ENCODE measurements around the gene EEPD1.

The EEPD1 gene

DNA sequence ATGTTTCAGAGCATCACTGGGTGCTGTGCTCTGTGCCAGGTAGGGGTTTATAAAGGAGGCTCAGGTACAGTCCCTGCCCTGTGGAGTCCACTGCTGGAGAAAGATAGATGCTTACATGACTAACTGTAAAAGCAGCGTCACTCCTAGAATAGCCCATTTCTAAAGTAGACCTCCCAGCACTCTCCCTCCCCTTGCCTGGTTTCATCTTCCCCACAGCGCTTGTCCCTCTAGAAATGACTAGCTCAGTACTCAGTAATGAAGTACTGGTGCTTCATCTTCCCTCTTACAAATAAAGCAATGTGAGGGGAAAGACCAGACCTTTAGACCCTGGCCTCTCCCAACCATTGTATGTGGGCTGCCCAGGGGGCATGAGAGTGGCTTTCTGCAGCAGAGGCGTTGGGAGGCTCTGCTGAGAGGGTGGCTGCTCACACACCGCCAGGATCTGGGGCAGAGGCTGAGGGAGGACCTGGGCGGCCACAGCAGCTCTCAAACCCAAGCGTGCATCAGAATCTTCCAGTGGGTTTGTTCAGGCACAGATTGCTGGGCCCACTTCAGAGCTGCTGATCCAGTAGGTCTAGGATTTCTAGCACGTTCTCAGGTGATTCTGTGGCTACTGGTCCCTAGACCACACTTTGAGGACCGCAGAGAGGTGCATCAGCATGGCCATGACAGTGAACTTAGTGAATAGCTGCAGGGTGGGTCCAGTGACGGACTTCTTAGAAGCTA lies 126.3 kb downstream of the EEPD1 start:
- no peak for DNase-seq (ENCODE audit: low read depth in 1 of 2, low spot score in 1 of 2)

DNA sequence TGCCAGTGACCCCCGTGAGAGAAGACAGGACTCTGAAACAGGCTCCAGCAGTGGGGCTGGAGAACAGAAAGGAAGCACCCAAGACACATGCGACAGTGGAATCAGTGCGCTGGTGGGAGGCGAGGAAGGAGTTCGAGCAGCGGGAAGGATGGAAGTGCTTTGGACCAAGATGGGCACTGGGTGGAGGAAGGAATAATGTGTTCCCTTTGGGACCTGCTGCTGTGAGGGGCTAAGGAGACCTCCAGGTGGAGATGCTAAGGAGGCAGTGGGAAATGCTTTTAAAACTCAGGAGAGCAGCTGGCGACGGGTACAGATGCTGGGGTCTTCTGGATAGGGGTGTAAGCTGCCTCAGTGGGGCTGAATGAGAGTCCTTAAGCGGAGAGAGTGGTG lies 126.9 kb downstream of the EEPD1 start:
- DNase-seq (ENCODE audit: low read depth in 1 of 2, low spot score in 1 of 2), result no peak

DNA sequence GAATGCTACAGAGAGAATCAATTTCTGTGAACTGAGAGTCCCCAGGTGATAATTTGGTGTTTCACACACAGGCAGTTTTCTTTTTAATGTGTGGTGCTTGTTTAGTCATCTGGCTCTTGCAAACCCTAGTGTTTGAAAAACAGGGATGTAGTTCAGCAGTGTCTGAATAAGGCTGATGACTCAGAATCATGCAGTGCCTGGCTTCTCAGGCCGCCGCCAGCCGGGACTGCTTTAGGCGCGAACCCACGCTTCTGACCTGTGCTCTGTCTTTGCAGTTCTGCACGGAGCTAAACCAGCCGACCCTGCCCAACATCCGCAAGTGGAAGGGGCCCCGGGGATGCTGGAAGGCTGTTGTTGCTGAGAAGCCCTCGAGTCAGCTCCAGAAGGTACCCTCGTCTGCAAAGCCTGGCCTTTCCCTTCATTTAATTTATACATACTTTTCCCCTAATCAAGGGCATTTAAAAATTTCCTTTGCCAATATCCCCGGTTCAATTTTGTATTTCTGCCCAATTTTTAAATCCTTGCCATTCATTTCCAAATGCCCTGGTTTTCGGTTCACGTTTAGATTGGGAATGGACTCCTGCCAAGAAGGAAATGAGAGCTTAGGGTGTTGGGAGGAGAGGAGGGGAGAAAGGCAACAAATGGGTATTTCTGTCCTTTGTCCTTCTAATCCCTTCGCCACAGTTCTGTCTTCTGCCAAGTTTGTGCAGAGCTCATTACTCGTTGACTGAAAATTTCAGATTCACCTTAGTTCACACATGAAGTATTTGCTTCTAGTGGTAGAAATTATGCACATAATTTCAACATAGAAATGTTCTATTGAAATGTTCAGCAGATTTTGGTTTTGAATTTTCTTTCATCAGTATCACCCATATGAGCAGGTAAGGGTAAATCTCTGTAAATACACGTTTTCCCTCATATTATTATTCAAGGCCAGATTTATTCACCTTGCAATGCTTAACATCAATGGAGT lies 128.1 kb downstream of the EEPD1 start:
- DNase-seq (ENCODE audit: low read depth in 1 of 2, low spot score in 1 of 2), result no peak

DNA sequence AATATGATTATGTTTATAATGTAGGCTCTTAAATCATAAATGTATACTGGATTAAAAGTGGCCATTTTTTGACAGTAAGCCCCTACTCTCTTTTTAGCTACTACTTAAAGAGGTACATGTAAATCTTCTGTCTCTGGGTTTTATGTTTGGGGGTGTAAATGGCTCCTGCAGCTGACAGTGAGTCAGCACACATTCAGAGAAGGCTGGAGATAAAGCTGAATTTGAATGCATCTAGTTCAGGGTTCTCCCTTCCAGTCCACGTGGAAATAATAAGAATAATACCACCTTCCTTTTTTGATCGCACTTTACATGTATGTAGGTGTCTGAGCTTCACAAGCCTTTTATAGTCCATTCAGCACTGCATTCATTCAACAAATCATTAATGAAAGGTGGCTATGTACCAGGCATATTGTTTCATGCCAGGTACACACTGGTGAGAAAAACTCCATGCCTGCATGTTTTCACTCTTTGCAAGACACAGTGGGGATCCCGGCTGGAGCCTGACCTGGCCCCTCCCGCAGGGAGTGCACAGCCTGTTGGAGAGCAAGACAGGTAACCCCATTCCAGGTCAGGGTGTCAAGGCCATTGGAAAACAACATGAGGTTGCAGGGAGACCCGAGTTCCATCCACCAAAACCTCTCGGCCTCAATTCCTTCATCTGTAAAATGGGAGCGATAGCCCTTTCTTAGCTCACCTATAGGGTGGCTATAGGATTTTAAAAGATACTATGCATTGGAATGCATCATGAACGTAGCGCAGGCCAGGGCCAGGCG lies 129.1 kb downstream of the EEPD1 start:
- DNase-seq (ENCODE audit: low read depth in 1 of 2, low spot score in 1 of 2), result no peak

DNA sequence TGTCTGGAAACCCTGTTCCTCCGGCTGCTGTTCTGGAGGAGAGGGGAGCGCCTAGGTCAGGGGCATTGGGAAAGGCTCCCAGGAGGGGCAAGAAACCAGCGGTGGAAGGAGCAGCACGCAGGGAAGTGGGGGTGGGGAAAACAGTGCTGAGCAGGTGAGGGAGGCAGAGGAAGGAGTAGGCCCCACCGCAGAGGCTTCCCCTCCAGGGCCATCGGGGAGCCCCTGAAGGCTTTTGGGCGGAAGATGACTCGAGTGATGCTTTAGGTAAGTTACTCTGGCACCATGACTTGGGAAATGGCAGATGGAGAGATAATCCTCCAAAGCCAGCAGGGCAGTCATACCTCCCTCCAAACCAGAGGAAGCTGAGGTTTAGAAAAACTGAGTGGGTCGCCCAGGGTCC lies 130.1 kb downstream of the EEPD1 start:
- no peak for DNase-seq (ENCODE audit: low read depth in 1 of 2, low spot score in 1 of 2)

DNA sequence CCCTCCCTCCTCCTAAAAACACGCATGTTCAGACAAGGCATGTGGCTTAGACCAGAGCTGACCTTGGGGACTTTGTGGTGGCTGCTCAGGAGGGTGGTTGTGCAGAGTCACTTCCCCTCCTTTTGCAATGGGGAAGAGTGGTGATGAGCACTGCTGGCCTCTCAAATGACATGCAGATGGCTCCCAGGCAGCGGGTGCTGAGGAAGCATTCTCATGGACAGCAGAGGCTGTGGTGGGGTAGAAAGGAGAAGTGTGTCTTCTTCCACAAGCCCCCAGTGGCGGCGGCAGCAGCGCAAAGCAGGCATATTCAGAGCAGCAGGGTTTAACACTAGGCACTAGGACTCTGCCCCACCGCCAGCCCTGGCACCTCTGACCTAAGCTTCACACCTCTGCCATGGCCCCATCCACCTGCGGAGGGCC lies 130.7 kb downstream of the EEPD1 start:
- DNase-seq (ENCODE audit: low read depth in 1 of 2, low spot score in 1 of 2), result no peak

DNA sequence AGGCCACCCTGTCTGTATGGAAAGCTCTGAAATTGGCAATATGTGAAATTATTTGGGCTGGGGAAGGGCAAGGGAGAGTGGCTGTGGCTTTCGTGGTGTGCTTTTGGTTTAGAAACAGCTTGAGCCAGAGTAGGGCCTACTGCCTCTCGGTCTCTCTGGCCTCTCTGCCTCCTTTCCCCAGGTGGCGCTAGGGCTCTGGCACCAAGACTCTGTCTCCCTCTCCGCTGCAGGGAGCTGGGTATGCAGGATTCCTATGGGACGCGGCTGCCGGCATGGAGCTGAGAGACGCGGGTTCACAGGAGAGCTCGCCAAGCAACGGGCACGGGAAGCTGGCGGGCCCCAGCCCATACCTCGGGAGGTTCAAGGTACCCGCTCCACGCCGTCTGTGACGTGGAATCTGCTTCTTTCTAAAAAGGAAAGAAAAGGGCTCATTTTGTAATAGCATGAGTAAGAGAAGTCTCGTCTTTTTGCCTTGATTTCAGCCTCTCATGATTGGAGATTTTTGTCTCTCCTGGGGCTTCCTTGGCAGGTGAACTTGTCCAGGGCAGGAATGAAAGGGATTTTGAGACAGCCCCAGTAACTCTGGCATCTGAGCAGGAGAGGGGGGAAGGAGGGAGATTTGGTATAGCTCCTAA lies 131.5 kb downstream of the EEPD1 start:
- DNase-seq (ENCODE audit: low read depth in 1 of 2, low spot score in 1 of 2), result no peak

DNA sequence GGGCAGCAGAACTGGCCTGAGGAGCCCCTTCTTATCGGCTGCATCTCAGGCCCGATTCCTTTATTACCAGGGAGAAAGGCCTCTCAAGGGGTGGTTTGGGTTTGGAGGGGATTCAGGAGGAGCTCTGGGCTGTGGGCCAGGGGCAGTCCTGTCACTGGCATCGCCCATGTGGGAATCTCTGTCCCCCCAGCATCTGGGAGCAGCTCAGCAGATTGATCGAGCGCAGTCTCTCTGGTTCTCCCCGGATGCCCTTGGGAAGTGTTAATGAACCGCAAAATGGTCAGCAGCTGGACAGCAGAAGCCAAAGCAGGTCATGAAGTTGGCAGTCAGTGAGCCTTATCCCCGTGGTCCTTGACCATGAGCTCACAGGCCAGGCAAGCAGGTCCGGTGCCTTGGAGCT lies 132.2 kb downstream of the EEPD1 start:
- no peak for DNase-seq (ENCODE audit: low read depth in 1 of 2, low spot score in 1 of 2)

DNA sequence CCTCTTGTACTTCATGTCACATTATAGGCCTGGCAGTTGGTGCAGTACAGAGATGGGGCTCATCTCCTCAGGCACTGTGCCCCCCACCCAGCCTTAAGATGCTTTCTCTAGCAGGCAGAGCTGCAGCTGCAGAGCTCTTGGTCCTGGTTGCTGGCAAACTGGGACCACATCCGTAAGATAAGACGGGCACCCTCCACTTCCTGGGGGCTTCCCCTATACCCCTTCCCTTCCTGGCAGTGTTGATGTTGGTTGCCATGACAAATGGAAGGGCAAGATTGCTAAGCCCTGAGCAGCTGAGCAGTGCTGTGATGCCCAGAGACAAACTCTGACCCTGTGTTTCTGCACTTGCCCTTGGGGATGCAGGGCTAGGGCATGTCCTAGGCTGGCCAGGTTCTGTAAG lies 133.2 kb downstream of the EEPD1 start:
- no peak for DNase-seq (ENCODE audit: low read depth in 1 of 2, low spot score in 1 of 2)

DNA sequence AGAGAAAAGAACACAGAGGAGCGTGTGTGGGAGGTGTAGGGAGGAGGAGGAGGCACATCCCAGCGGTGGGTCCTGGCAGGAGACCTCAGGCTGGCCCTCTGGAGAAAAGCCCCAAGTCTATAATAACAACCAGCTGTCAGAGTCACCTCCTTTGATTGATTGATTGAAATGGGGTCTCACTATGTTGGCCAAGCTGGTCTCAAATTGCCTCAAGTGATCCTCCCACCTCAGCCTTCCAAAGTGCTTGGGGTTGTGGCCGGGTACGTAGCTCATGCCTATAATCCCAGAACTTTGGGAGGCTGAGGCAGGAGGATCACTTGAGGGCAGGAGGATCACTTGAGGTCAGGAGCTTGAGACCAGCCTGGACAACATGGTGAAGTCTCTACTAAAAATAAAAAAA lies 133.6 kb downstream of the EEPD1 start:
- DNase-seq (ENCODE audit: low read depth in 1 of 2, low spot score in 1 of 2), result no peak

DNA sequence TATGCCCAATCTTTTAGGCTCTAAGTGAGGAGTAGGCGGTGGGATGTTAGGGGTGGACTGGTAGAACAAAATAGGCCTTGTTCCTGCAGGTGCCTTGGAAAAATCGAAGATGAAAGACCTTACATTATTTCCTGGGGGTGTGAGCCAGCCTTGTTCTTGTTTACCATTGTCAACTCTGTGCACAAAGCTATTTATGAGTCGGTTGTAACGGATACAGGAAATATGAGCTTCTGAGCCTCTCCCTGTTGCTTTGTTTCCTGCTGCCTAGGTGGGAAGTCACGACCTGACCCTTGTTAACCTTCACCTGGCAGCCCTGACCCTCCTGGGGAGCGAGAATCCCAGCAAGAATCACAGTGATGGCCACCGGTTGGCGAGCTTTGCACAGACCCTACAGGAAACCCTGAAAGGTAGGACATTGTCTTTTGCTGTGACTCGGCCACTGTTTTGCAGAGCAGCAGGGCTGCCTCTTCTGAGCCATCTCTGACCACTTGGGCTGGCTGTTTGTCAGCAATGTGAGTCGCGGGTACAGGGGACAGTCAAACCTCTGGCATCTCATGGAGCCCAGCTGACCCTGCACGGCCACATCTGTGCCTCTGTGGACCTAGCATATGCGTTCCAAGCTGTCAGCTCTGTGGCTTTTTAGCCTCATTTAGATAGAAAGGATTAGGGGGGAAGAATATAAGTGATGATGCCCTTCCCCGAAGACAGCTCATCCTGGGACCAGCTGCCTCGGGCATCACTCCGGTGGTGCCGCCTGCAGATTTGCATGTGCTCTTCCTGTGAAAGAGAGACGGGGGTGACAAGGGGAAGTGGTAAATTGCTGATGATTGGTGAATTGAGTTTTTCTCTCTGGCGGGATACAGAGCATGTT lies 134.6 kb downstream of the EEPD1 start:
- no peak for DNase-seq (ENCODE audit: low read depth in 1 of 2, low spot score in 1 of 2)

DNA sequence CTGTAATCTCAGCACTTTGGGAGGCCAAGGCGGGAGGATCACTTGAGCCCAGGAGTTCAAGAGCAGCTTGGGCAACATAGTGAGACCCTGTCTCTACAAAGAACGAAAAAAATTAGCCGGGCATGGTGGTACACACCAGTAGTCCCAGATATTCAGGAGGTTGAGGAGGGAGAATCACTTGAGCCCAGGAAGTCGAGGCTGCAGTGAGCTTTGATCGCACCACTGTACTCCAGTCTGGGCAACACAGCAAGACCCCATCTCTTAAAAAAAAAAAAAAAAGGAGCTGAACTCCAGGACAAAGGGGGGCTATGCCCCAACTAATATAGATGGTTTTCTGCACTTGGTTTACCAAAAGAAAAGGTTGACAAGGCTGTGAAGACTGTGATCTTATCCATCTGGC lies 135.4 kb downstream of the EEPD1 start:
- no peak for DNase-seq (ENCODE audit: low read depth in 1 of 2, low spot score in 1 of 2)

DNA sequence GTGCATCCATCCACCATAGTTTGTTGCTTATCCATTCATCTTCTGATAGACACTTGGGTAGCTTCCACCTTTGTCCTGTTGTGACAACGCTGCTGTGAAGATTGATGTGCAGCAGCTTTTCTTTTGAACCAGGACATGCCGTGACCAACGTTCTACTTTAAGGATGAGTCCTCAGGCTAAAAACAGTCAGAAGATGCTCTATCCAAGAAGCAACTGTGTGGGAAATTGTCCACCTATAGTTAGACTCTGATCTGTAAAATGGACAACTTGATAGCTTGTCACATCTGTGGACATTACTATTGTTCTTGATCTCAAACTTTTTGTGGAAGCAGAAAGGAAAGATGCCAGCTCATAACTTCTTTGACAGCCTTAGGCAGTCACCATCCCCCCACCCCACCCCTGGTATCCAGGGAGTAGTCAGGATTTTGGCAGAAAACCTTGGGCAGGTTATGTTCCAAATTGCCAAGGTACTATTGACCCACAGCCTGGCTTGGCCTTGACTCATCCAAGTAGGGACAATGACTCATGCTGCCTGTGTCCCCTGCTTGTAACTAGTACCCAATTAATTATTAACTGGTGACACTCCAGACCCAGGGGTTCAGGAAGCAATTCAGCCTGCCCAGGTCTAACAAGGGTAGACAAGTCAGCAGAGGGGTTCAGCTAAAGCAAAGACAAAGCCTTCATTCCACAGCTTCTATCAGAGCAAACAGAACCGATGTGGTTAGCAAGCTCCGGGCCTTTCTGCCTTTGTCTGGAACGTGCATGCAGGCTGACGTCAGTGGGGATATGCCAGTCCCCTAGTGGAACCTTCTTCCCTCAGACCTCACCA lies 137.0 kb downstream of the EEPD1 start:
- DNase-seq (ENCODE audit: low read depth in 1 of 2, low spot score in 1 of 2), result no peak

DNA sequence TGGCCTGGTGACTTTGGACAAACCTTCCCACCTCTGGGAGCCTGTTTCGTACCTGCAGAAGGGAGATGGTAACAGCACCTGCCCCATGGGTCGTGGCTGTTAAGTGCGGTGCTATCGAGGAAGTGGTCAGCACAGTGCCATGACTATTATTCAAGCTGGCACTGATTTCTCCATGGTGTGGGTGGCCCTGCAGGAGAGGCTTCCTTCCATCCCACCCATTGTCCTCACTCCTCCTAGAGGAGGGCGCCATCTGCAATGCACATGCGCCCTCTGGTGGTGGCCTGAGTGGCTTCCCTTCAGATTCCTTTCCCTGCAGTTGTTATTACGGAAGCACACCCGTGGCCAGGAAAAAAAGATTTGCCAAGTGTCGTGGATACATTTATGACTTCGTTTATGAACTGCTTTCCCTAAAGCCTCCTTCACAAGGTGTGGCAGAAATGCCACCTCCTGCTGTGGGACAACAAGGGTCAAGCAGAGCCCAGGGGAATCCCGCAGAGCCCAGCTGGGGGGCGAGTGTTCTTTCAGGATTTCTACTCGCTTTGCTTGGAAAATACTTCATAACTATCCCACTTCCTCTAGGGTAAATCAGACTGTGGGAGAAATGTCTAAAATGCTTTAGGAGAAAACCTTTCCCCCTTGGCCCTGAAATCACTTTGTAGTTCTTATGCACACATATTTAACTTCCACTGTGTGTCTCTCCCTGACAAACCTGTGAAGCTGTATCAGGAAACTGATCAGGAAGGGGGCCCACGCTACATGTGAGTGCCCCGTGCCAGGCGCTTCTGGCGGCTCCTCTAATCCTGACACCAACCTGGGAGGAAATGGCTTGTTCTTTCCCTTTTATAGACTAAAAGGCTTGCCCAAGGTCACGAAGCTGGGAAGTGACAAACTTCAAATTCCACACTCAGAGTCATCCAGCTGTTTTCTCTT lies 138.6 kb downstream of the EEPD1 start:
- DNase-seq (ENCODE audit: low read depth in 1 of 2, low spot score in 1 of 2), result peak; percentile 47 to 66

DNA sequence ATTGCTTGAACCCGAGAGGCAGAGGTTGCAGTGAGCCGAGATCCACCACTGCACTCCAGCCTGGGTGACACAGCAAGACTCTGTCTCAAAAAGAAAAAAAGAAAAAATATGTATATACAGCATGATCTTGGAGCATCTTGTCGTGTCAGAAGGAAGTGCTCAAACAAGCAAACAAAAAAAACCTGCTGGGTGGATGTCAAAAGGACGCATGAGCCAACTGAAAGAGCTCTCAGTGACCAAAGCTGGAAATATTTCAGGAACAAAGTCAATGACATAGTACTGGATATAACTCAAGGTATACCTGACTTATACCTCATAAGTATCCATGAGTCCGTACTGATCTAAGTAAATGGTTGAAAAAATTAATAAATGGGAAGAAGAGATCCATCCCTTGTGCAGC lies 142.0 kb downstream of the EEPD1 start:
- DNase-seq (ENCODE audit: low read depth in 1 of 2, low spot score in 1 of 2), result no peak

DNA sequence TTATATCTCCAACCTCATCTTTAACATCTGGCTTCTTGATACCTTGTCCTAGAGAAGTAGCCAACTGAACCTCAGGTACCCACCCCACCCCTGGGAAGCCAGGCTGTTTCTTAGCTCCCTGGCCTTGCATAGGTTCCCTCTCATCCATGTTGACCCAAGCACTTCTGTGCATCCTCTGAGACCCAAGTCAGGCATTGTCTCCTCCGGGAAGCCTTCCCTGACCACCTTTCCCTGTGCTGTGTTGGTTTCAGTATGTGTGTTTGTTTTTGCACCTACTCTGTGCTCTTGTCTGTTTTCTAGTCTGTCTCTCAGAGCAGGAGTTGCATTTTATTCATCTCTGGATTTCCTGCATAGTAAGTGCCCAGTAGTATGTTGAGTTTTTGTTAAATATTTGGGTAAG lies 143.2 kb downstream of the EEPD1 start:
- DNase-seq (ENCODE audit: low read depth in 1 of 2, low spot score in 1 of 2), result no peak

DNA sequence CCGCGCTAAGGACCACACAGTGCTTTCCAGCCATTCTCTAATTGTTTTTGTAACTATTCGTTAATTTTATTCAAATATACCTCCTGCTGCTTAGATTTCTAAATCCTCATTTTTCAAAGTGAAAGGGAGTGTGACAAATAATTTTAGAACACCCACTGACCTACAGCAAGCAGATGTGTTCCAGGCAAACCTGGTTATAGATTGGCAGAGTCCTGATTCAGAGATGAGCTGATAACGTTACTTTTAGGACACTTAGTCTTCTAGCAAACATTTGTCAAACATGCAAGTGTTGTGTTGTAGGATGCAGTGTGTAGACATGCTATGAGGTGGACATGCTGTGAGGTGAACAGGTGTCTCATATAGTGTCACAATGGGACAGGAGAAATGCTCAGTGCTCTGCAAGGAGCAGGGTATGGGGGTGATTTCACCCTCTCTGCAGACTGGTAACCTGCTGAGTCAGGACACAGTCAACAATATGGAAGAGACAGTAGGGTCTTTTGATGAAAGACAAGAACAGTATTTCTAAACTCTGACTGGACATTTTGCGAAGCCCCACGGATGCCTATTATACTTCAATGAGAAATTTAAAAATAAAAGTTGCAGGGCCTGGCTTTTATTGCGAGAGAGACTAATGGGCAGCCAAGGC lies 144.4 kb downstream of the EEPD1 start:
- no peak for DNase-seq (ENCODE audit: low read depth in 1 of 2, low spot score in 1 of 2)

DNA sequence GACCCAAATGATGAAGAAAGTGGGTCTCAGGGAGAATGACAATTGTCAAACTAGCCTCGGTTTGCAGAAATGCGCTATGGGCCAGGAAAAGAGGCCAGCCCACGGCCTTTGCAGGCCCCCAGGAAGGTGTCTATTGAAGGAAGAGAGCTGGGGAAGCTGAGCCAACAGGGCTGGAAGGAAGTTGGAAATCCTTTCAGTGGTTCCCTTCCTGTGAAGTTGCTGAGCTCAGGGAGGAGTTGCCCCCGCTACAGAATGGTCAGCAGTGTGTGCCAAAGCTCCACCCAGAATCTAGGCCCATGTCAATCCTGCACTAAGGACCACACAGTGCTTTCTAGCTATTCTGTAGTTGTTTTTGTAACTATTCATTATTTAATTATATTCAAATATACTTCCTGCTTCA lies 145.1 kb downstream of the EEPD1 start:
- DNase-seq (ENCODE audit: low read depth in 1 of 2, low spot score in 1 of 2), result no peak
